ENCODE measurements around the gene KMT5B.

DNA sequence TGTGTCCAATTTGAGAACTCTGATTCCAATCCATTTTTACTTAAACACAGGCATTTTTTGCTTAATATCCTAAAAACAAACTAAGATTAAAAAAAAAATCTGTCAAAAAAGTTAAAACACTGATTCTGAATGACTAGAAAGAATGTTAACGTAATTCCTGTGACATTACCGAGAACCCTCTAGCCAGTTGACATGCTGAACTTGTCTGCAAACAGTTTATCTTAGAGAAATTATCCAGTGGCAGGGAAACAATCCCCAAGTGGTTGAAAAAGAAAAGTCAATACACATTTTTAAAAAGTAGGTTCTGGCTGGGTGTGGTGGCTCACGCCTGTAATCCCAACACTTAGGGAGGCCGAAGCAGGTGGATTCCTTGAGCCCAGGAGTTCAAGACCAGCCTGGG, 11.6 kb downstream of the KMT5B start:
- TF ChIP-seq, protein P1, sequence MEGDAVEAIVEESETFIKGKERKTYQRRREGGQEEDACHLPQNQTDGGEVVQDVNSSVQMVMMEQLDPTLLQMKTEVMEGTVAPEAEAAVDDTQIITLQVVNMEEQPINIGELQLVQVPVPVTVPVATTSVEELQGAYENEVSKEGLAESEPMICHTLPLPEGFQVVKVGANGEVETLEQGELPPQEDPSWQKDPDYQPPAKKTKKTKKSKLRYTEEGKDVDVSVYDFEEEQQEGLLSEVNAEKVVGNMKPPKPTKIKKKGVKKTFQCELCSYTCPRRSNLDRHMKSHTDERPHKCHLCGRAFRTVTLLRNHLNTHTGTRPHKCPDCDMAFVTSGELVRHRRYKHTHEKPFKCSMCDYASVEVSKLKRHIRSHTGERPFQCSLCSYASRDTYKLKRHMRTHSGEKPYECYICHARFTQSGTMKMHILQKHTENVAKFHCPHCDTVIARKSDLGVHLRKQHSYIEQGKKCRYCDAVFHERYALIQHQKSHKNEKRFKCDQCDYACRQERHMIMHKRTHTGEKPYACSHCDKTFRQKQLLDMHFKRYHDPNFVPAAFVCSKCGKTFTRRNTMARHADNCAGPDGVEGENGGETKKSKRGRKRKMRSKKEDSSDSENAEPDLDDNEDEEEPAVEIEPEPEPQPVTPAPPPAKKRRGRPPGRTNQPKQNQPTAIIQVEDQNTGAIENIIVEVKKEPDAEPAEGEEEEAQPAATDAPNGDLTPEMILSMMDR (IDR thresholded peaks at IDR 0.05): no peak
- TF ChIP-seq SP1 (CRISPR knock-in tag; conservative IDR thresholded peaks at IDR 0.05) (no peak), GABPB1 (CRISPR knock-in tag; IDR thresholded peaks at IDR 0.05) (no peak), SMAD4 (CRISPR knock-in tag; IDR thresholded peaks at IDR 0.05) (no peak), ATF1 (CRISPR knock-in tag; IDR thresholded peaks at IDR 0.05) (no peak), NFE2L1 (CRISPR knock-in tag; IDR thresholded peaks at IDR 0.05) (no peak), ELF4 (CRISPR knock-in tag; IDR thresholded peaks at IDR 0.05; ENCODE audit: low read depth) (no peak), ETV6 (CRISPR knock-in tag; IDR thresholded peaks at IDR 0.05) (no peak)
- TF ChIP-seq, protein P2, sequence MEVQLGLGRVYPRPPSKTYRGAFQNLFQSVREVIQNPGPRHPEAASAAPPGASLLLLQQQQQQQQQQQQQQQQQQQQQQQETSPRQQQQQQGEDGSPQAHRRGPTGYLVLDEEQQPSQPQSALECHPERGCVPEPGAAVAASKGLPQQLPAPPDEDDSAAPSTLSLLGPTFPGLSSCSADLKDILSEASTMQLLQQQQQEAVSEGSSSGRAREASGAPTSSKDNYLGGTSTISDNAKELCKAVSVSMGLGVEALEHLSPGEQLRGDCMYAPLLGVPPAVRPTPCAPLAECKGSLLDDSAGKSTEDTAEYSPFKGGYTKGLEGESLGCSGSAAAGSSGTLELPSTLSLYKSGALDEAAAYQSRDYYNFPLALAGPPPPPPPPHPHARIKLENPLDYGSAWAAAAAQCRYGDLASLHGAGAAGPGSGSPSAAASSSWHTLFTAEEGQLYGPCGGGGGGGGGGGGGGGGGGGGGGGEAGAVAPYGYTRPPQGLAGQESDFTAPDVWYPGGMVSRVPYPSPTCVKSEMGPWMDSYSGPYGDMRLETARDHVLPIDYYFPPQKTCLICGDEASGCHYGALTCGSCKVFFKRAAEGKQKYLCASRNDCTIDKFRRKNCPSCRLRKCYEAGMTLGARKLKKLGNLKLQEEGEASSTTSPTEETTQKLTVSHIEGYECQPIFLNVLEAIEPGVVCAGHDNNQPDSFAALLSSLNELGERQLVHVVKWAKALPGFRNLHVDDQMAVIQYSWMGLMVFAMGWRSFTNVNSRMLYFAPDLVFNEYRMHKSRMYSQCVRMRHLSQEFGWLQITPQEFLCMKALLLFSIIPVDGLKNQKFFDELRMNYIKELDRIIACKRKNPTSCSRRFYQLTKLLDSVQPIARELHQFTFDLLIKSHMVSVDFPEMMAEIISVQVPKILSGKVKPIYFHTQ (CRISPR knock-in tag; IDR thresholded peaks at IDR 0.05): no peak
- TF ChIP-seq, protein P3, sequence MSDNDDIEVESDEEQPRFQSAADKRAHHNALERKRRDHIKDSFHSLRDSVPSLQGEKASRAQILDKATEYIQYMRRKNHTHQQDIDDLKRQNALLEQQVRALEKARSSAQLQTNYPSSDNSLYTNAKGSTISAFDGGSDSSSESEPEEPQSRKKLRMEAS (CRISPR knock-in tag; IDR thresholded peaks at IDR 0.05): no peak
- TF ChIP-seq, protein P4, sequence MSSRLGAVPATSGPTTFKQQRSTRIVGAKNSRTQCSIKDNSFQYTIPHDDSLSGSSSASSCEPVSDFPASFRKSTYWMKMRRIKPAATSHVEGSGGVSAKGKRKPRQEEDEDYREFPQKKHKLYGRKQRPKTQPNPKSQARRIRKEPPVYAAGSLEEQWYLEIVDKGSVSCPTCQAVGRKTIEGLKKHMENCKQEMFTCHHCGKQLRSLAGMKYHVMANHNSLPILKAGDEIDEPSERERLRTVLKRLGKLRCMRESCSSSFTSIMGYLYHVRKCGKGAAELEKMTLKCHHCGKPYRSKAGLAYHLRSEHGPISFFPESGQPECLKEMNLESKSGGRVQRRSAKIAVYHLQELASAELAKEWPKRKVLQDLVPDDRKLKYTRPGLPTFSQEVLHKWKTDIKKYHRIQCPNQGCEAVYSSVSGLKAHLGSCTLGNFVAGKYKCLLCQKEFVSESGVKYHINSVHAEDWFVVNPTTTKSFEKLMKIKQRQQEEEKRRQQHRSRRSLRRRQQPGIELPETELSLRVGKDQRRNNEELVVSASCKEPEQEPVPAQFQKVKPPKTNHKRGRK (CRISPR knock-in tag; IDR thresholded peaks at IDR 0.05; ENCODE audit: borderline replicate concordance): no peak
- TF ChIP-seq, protein P5, sequence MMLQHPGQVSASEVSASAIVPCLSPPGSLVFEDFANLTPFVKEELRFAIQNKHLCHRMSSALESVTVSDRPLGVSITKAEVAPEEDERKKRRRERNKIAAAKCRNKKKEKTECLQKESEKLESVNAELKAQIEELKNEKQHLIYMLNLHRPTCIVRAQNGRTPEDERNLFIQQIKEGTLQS (CRISPR knock-in tag; conservative IDR thresholded peaks at IDR 0.05): no peak
- TF ChIP-seq, protein P6, sequence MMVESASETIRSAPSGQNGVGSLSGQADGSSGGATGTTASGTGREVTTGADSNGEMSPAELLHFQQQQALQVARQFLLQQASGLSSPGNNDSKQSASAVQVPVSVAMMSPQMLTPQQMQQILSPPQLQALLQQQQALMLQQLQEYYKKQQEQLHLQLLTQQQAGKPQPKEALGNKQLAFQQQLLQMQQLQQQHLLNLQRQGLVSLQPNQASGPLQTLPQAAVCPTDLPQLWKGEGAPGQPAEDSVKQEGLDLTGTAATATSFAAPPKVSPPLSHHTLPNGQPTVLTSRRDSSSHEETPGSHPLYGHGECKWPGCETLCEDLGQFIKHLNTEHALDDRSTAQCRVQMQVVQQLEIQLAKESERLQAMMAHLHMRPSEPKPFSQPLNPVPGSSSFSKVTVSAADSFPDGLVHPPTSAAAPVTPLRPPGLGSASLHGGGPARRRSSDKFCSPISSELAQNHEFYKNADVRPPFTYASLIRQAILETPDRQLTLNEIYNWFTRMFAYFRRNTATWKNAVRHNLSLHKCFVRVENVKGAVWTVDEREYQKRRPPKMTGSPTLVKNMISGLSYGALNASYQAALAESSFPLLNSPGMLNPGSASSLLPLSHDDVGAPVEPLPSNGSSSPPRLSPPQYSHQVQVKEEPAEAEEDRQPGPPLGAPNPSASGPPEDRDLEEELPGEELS (CRISPR knock-in tag; IDR thresholded peaks at IDR 0.05): no peak
- TF ChIP-seq, protein P7, sequence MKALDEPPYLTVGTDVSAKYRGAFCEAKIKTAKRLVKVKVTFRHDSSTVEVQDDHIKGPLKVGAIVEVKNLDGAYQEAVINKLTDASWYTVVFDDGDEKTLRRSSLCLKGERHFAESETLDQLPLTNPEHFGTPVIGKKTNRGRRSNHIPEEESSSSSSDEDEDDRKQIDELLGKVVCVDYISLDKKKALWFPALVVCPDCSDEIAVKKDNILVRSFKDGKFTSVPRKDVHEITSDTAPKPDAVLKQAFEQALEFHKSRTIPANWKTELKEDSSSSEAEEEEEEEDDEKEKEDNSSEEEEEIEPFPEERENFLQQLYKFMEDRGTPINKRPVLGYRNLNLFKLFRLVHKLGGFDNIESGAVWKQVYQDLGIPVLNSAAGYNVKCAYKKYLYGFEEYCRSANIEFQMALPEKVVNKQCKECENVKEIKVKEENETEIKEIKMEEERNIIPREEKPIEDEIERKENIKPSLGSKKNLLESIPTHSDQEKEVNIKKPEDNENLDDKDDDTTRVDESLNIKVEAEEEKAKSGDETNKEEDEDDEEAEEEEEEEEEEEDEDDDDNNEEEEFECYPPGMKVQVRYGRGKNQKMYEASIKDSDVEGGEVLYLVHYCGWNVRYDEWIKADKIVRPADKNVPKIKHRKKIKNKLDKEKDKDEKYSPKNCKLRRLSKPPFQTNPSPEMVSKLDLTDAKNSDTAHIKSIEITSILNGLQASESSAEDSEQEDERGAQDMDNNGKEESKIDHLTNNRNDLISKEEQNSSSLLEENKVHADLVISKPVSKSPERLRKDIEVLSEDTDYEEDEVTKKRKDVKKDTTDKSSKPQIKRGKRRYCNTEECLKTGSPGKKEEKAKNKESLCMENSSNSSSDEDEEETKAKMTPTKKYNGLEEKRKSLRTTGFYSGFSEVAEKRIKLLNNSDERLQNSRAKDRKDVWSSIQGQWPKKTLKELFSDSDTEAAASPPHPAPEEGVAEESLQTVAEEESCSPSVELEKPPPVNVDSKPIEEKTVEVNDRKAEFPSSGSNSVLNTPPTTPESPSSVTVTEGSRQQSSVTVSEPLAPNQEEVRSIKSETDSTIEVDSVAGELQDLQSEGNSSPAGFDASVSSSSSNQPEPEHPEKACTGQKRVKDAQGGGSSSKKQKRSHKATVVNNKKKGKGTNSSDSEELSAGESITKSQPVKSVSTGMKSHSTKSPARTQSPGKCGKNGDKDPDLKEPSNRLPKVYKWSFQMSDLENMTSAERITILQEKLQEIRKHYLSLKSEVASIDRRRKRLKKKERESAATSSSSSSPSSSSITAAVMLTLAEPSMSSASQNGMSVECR (CRISPR knock-in tag; IDR thresholded peaks at IDR 0.05; ENCODE audit: borderline replicate concordance): no peak
